GM19372 (cell line): ENCODE measurements around the gene SLAMF6.
"Not testable (repeated sequence)": the region's sequence is repeated elsewhere in the genome, so short reads cannot be mapped to it uniquely, and the experiment has no call there.

Experiments
- ATAC-seq: cut with Tn5 transposase; IDR thresholded peaks from one replicate; pipeline ENCODE4 v1.9.1; 2021; ENCODE audit warnings: mild to moderate bottlenecking, low read depth, moderate library complexity; ENCODE audit not compliant: unreplicated experiment

SLAMF6 gene

DNA sequence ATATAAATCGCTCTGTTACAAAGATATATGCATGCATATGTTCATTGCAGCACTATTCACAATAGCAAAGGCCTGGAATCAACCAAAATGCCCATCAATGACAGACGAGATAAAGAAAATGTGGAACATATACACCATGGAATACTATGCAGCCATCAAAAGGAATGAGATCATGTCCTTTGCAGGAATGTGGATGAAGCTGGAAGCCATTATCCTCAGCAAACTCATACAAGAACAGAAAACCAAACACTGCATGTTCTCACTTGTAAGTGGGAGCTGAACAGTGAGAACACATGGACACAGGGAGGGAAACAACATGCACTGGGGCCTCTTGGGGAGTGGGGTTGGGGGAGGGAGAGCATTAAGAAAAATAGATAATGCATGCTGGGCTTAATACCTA, 5.5 kb downstream of the SLAMF6 start:
- ATAC-seq, result not testable (repeated sequence)

DNA sequence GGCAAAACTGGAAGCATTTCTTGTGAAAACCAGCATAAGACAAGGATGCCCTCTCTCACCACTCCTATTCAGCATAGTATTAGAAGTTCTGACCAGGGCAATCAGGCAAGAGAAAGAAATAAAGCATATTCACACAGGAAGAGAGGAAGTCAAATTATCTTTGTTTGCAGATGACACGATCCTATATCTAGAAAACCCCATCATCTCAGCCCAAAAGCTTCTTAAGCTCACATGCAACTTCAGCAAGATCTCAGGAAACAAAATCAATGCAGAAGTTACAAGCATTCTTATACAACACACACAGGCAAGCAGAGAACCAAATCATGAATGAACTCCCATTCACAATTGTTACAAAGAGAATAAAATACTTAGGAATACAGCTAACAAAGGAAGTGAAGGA, 7.1 kb downstream of the SLAMF6 start:
- not testable (repeated sequence) for ATAC-seq

DNA sequence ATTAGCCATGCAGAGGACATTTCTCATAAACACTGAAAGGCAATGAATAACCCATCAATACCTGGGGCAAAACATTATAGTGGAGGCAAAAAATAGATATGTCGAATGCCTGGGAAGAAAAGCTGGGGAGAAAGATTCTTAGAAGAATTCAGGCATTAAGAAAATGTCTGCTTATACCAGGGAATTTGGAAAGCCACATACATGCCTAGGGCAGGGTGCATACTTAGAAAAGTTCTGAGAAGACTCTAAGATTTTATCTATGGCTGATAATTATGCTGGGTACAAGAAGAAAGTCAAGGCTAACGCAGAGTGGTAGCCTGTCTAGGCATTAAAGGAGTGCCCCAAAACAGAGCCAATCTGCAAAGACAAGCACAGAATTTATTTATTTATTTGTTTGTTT, 18.4 kb downstream of the SLAMF6 start:
- no peak for ATAC-seq

GRCh38 chr1:160503087-160503486, 20.0 kb downstream of the SLAMF6 start:
- no peak for ATAC-seq

GRCh38 chr1:160500321-160500990, 22.6 kb downstream of the SLAMF6 start:
- ATAC-seq, result no peak

- ATAC-seq, result no peak
Measured at GRCh38 chr1:160499631-160500030, 23.4 kb downstream of the SLAMF6 start.

- not testable (repeated sequence) for ATAC-seq
Measured at GRCh38 chr1:160498301-160499065, 24.6 kb downstream of the SLAMF6 start.

GRCh38 chr1:160496334-160496733, 26.7 kb downstream of the SLAMF6 start:
- ATAC-seq, result no peak

GRCh38 chr1:160494620-160495019, 28.4 kb downstream of the SLAMF6 start:
- ATAC-seq, result no peak

- no peak for ATAC-seq
Measured at GRCh38 chr1:160492617-160493016, 30.4 kb downstream of the SLAMF6 start.

- no peak for ATAC-seq
Measured at GRCh38 chr1:160491981-160492380, 31.1 kb downstream of the SLAMF6 start.

GRCh38 chr1:160491017-160491416, 32.0 kb downstream of the SLAMF6 start:
- no peak for ATAC-seq

DNA sequence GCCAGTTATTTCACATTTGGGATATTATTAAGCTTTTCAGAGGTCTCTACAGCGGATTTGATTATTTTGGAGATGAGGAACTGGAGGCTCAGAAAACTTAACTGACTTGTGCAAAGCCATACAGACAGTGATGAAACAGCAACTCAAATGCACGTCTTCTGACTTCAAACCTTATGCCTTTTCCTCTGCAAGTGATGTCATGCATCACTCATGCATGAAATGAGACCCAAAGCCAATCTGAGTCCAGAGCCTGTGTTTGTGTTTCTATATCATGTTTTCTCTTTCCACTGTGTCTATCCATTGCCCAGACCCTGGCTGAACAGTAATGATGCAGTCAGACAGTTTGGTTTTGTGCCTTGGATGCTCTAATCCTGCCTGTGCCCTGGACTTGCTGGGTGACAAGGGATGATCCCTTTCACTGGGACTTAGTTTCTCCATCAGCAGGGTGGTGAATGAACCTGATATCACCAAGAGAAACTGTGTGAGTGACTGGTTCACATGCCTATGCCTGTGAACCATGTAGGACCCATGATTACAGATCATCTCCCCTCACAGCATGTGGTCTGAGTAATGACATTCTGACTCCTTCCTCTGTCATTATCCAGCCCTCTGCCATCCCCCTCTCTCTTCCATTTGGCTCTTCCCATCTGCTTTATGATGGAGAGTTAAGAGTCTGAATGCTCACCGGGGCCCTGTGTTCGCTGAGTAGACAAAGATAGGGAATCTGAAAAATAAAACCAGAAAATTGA, 33.4 kb downstream of the SLAMF6 start:
- ATAC-seq, result no peak

- no peak for ATAC-seq
Measured at GRCh38 chr1:160488347-160489058, 34.6 kb downstream of the SLAMF6 start.

DNA sequence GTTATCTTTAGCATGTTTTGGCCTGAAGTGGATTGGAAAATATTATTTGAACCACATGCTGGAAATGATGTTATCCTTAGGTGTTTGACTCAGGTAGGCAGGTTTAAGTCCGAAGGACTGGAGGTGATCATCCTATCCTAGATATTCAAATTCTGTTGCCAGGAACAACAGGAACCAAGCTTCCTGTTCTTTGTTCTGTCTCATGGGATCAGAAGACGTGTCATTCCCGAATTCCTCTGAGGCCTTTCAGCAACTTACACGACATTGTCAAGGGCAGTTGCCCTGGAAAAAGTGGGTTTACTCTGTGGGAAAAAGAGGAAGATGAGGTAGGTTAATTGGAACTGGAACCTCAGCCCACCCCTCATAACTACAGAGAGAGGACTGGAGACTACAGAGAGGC, 36.6 kb downstream of the SLAMF6 start:
- no peak for ATAC-seq

- no peak for ATAC-seq
Measured at GRCh38 chr1:160483505-160484185, 39.4 kb downstream of the SLAMF6 start.

- ATAC-seq, result no peak
Measured at GRCh38 chr1:160481979-160482596, 41.0 kb downstream of the SLAMF6 start.

- not testable (repeated sequence) for ATAC-seq
Measured at GRCh38 chr1:160480781-160481180, 42.3 kb downstream of the SLAMF6 start.

DNA sequence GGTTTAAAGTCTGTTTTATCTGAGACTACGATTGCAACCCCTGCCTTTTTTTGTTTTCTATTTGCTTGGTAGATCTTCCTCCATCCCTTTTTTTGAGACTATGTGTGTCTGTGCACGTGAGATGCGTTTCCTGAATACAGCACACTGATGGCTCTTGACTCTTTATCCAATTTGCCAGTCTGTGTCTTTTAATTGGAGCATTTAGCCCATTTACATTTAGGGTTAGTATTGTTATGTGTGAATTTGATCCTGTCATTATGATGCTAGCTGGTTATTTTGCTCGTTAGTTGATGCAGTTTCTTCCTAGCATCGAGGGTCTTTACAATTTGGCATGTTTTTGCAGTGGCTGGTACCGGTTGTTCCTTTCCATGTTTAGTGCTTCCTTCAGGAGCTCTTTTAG, 44.0 kb downstream of the SLAMF6 start:
- ATAC-seq, result not testable (repeated sequence)
